Cerebellar cortex (tissue), 1 donor: ENCODE measurements around the gene WWOX.
A peak's percentile ranks its signal among the peaks of the same experiment; 100 is the strongest.

Source experiments
- DNase-seq: peaks from one replicate; pipeline ENCODE4 v3.0.0-alpha.2; 2015; ENCODE audit warnings: low spot score

WWOX gene

DNA sequence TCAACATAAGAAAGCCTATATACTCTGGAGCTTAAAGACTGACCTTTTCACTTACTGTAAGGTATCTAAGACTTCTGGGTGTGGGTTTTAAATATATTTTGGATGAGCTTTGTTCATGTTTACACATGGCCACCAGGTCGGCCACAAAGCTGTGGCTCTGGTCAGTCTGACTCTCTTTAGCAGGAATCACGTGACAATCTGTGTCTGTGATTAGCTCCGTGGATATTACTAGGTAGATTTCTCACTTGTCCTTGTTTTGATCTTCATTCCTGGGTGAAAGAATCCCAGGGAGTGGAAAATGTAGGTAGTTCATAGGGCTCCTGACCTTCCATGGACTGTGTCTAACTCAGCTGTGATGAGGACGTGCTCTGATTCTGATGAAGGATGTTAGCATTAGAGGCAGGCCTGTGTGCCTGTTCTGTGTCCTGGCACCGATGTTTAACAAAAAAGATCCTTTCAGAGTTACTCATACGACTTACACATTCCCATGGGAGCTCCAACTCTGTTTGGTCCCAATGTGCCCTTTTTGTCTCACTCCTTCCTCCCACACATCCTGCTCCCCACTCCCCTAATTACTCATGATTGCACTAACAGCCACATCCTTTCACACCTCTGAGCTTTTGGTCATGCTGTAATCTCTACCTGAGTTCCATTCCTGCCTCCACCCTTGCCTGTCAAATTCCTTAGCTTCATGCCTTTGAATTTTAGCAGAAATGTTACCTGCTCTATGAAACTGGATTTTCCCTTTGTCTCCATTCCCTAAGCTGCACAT is 1076.0 kb downstream of the WWOX start:
- no peak for DNase-seq

DNA sequence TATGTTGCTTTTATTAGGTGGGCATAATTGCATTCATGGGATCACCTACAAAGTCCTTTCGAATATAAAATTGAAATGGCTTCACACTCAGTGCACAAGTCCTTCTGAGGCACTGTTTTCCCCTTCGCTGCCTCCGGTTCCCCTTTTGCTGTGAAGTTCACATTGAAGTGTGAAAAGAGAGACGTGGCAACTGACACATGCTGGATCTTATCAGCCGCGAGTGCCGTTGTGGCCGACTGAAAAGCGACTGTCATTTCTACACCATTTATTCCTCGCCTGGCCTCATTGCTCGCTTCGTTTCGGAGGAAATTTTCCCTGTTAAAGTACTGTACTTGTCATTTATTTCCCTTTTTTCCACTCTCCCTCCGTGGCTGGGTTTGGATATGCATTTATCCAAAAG is 1077.6 kb downstream of the WWOX start:
- no peak for DNase-seq

DNA sequence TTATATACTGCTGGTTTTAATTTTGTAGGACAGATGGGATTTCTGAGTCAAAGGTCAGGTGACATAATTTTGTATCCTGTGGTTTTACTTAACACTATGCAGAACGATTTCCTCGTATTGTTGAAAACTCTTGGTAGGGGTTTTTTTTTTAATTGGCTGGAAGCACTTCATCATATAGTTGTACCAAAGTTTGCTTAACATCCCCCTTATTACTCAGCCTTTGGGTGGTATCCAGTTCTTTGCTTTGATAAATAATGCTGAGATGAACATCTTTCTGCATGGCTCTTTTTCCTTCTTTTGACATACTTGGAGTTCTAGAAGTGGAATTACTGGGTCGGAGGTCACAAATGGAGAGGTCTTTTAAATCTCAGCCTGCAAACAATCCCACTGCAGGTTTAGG is 1082.0 kb downstream of the WWOX start:
- no peak for DNase-seq

GRCh38 chr16:79182616-79183015 is 1083.2 kb downstream of the WWOX start:
- DNase-seq: no peak

DNA sequence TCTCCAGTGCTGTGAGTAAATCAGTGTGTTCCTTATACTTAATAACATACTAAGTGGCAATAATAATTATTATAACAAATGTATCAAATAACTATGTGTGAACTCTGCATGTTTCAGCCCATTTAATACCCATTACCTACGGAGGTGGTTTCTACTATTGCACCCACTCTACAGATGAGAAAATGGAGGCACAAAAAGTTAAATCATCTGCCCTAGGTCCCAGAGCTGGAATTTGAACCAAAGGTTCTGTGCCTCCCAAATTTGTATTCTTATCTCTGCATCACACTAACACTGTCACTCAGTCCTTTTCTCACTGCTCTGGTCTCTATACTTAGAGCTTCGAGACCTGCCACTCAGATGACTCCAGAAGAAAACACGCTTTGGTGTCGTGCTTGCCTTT is 1084.1 kb downstream of the WWOX start:
- no peak for DNase-seq

- DNase-seq: no peak
Measured at GRCh38 chr16:79184464-79185030, 1085.1 kb downstream of the WWOX start.

DNA sequence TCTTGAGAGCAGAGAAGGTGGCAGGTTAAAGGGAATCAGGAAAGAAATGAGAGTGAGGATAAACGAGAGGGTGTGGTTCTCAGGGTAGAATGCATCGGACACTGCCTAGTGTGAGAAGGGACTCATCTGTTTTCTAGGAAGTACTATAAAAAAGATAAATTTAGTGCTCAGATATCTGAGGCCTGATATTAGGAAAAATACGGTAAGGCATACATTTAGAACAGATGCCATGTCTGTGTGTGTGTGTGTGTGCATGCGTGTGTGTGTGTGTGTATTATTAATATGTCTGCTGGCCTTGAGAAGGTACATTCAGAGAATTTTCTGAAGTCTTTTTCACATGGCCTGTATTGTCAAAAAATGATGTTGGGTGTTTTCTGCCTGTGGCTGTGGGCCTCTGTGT is 1086.3 kb downstream of the WWOX start:
- no peak for DNase-seq

GRCh38 chr16:79186196-79186595 is 1086.7 kb downstream of the WWOX start:
- no peak for DNase-seq

- DNase-seq: no peak
Measured at GRCh38 chr16:79188115-79188738, 1088.8 kb downstream of the WWOX start.

GRCh38 chr16:79188739-79189122 is 1089.3 kb downstream of the WWOX start:
- DNase-seq: no peak

DNA sequence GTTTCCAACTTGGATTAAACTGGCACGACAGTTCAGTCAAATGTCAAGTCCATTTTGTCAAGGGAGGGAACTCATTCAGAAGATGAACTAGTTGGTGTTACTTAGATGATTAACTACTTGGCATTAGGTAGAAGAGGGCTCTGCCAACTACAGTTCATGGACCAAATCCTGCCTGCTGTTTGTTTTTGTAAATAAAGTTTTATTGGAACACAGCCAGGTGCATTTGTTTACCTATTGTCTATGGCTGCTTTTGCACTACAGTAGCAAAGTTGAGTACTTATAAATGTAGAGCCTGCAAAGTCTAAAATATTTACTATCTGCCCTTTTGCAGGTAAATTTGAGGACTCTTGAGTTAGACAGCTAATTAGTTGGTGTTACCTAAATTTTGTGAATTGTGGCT is 1091.1 kb downstream of the WWOX start:
- DNase-seq: no peak

- no peak for DNase-seq
Measured at GRCh38 chr16:79191933-79192332, 1092.5 kb downstream of the WWOX start.

DNA sequence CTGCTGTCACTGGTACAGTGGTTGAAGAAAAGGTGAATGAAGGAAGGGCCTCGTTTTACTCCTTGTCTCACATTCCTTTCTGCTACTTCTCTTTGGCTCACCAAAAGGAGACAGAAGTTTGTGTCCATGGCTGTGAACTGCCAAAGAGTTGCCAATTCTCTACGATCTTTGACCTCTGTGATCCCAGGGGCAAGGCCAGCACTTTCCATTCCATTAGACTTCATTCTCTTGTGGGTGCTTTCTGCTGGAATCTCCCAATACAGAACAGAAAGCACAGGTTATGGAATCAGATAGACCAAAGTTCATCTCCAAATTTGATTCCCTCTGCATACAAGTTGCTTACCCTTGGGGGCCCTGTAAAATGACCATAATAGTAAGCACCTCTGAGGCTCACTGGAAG is 1093.5 kb downstream of the WWOX start:
- no peak for DNase-seq

- DNase-seq: no peak
Measured at GRCh38 chr16:79194291-79194690, 1094.8 kb downstream of the WWOX start.

GRCh38 chr16:79195938-79196337 is 1096.5 kb downstream of the WWOX start:
- no peak for DNase-seq

- DNase-seq: no peak
Measured at GRCh38 chr16:79201436-79201835, 1102.0 kb downstream of the WWOX start.

- no peak for DNase-seq
Measured at GRCh38 chr16:79202977-79203376, 1103.5 kb downstream of the WWOX start.

DNA sequence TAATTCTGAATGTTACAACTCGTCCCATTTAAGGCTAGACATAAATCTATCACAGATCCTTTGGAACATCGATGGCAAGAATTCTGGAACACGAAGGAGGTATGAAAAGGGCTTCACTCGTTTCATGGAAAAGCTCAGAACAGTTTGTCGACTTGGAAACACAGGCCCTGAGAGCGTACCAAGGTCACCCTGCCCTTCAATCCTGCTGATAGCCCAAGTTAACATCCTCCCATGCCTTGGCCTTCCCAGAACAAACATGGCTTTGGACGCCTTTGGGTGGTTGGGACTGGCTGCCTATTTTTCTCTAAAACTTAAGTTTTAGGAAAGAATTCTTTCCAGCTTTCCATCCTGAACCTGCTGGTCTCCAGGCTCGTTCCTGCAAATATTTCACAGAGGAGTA is 1105.0 kb downstream of the WWOX start:
- no peak for DNase-seq

GRCh38 chr16:79206889-79207288 is 1107.4 kb downstream of the WWOX start:
- DNase-seq: no peak

- no peak for DNase-seq
Measured at GRCh38 chr16:79209308-79209707, 1109.9 kb downstream of the WWOX start.

GRCh38 chr16:79210607-79211006 is 1111.2 kb downstream of the WWOX start:
- no peak for DNase-seq

DNA sequence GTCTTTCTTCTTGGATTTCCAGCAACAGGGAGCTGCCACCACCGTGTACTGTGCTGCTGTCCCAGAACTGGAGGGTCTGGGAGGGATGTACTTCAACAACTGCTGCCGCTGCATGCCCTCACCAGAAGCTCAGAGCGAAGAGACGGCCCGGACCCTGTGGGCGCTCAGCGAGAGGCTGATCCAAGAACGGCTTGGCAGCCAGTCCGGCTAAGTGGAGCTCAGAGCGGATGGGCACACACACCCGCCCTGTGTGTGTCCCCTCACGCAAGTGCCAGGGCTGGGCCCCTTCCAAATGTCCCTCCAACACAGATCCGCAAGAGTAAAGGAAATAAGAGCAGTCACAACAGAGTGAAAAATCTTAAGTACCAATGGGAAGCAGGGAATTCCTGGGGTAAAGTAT is 1112.1 kb downstream of the WWOX start:
- DNase-seq: peak; percentile 80

DNA sequence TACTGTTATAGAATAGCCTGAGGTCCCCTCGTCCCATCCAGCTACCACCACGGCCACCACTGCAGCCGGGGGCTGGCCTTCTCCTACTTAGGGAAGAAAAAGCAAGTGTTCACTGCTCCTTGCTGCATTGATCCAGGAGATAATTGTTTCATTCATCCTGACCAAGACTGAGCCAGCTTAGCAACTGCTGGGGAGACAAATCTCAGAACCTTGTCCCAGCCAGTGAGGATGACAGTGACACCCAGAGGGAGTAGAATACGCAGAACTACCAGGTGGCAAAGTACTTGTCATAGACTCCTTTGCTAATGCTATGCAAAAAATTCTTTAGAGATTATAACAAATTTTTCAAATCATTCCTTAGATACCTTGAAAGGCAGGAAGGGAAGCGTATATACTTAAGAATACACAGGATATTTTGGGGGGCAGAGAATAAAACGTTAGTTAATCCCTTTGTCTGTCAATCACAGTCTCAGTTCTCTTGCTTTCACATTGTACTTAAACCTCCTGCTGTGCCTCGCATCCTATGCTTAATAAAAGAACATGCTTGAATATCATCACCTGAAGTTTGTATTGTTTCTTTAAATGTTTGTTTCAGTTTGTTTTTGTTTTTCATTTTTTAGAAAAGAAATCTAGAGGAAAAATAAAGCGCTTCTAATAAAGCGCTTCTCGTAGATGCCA is 1112.8 kb downstream of the WWOX start:
- DNase-seq: peak; percentile 35
